WTC11 (cell line): ENCODE results near the gene ST6GALNAC5.

Experiments
- TF ChIP-seq, protein P1 (sequence below): fragments of 200-600 bp; IDR thresholded peaks from 2 replicates; pipeline ENCODE4 v1.8.0; 2022; ENCODE audit warnings: antibody characterized with exemption
- TF ChIP-seq, protein P2 (sequence below): sonication (generic); formaldehyde crosslinking; IDR thresholded peaks from 2 replicates; pipeline ENCODE4 v1.8.1; 2023; ENCODE audit warnings: mild to moderate bottlenecking, missing genetic modification reagents, borderline replicate concordance

DNA sequence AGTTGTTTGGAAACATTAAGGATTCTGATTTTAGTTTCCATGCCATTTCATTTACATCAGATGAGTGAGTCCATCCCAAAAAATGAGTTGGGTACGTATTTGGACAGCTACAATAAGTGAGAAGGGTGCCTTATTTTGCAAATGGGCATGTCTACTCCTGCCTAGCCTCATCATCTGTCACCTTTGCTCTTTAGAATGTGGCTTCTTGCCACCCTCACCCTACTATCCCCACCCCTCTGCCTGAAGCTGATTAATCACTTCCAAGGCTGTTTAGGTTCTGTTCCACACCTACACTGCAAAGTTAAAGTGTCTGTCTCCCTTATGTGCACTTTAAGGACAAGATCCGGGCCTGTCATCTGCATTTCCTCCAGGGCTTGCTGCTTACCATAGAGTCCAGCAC is 61.2 kb downstream of the ST6GALNAC5 start:
- TF ChIP-seq, protein P1, sequence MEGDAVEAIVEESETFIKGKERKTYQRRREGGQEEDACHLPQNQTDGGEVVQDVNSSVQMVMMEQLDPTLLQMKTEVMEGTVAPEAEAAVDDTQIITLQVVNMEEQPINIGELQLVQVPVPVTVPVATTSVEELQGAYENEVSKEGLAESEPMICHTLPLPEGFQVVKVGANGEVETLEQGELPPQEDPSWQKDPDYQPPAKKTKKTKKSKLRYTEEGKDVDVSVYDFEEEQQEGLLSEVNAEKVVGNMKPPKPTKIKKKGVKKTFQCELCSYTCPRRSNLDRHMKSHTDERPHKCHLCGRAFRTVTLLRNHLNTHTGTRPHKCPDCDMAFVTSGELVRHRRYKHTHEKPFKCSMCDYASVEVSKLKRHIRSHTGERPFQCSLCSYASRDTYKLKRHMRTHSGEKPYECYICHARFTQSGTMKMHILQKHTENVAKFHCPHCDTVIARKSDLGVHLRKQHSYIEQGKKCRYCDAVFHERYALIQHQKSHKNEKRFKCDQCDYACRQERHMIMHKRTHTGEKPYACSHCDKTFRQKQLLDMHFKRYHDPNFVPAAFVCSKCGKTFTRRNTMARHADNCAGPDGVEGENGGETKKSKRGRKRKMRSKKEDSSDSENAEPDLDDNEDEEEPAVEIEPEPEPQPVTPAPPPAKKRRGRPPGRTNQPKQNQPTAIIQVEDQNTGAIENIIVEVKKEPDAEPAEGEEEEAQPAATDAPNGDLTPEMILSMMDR, result no peak
- TF ChIP-seq, protein P2, sequence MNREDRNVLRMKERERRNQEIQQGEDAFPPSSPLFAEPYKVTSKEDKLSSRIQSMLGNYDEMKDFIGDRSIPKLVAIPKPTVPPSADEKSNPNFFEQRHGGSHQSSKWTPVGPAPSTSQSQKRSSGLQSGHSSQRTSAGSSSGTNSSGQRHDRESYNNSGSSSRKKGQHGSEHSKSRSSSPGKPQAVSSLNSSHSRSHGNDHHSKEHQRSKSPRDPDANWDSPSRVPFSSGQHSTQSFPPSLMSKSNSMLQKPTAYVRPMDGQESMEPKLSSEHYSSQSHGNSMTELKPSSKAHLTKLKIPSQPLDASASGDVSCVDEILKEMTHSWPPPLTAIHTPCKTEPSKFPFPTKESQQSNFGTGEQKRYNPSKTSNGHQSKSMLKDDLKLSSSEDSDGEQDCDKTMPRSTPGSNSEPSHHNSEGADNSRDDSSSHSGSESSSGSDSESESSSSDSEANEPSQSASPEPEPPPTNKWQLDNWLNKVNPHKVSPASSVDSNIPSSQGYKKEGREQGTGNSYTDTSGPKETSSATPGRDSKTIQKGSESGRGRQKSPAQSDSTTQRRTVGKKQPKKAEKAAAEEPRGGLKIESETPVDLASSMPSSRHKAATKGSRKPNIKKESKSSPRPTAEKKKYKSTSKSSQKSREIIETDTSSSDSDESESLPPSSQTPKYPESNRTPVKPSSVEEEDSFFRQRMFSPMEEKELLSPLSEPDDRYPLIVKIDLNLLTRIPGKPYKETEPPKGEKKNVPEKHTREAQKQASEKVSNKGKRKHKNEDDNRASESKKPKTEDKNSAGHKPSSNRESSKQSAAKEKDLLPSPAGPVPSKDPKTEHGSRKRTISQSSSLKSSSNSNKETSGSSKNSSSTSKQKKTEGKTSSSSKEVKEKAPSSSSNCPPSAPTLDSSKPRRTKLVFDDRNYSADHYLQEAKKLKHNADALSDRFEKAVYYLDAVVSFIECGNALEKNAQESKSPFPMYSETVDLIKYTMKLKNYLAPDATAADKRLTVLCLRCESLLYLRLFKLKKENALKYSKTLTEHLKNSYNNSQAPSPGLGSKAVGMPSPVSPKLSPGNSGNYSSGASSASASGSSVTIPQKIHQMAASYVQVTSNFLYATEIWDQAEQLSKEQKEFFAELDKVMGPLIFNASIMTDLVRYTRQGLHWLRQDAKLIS (CRISPR knock-in tag), result no peak
